Endothelial cell (in vitro differentiated cells): ENCODE results near the gene RAD17. TPM values are rescaled to one million over a fixed set of nuclear protein-coding genes. Genes with fewer than 3 reads are reported as not detected.

Source experiments
- DNase-seq: peaks from one replicate; pipeline ENCODE4 v3.0.0; 2021; ENCODE audit warnings: low spot score
- H3K27ac Mint-ChIP-seq: one replicate; pipeline ENCODE4 v1.8.0; 2021; ENCODE audit warnings: mixed read lengths, inconsistent platforms; ENCODE audit not compliant: unreplicated experiment
- H3K27me3 Mint-ChIP-seq: one replicate; pipeline ENCODE4 v1.8.0; 2021; ENCODE audit warnings: mild to moderate bottlenecking, moderate library complexity, mixed read lengths, inconsistent platforms; ENCODE audit not compliant: unreplicated experiment
- H3K36me3 Mint-ChIP-seq: one replicate; pipeline ENCODE4 v1.8.0; 2021; ENCODE audit warnings: mild to moderate bottlenecking, low read depth, mixed read lengths, inconsistent platforms; ENCODE audit not compliant: unreplicated experiment
- H3K4me1 Mint-ChIP-seq: one replicate; pipeline ENCODE4 v1.8.0; 2021; ENCODE audit warnings: mild to moderate bottlenecking, mixed read lengths, inconsistent platforms; ENCODE audit not compliant: unreplicated experiment
- H3K4me3 Mint-ChIP-seq: one replicate; pipeline ENCODE4 v1.8.0; 2021; ENCODE audit warnings: mild to moderate bottlenecking, mixed read lengths, inconsistent platforms; ENCODE audit not compliant: unreplicated experiment
- H3K9me3 Mint-ChIP-seq: one replicate; pipeline ENCODE4 v1.8.0; 2021; ENCODE audit warnings: mixed read lengths, inconsistent platforms; ENCODE audit not compliant: unreplicated experiment
- CTCF ChIP-seq: fragments of 200-600 bp; sonication (generic); IDR thresholded peaks from one replicate; pipeline ENCODE4 v1.5.0; 2021; ENCODE audit warnings: antibody characterized with exemption; ENCODE audit not compliant: unreplicated experiment
- total RNA-seq: library from RNA; stranded (reverse); fragmentation: NEBNext Ultra II Directional; extraction: Animal tissue kit (Norgen Biotek cat#: 25700); gene quantifications from one replicate; pipeline ENCODE4 v1.2.1, GENCODE V29; 2021; ENCODE audit not compliant: unreplicated experiment

The RAD17 gene
- total RNA-seq, 1 donor from 2014 or later, result 23.3 TPM

GRCh38 chr5:69334793-69335268 lies 34.8 kb upstream of the RAD17 start:
- no peaks in the 10 kb centered on the region for H3K9me3 Mint-ChIP-seq

GRCh38 chr5:69335341-69335935 lies 34.2 kb upstream of the RAD17 start:
- Mint-ChIP-seq H3K9me3 (no peaks in the 10 kb centered on the region), H3K36me3 (no peaks in the 10 kb centered on the region), H3K27ac (no peak overlapping the region), H3K4me3 (no peak overlapping the region), H3K27me3 (peaks cover 2% of the 10 kb centered on the region), H3K4me1 (peaks cover 2% of the 10 kb centered on the region)
- TF ChIP-seq CTCF, result no peak
- no peak for DNase-seq

More at GRCh38 chr5:69334793-69335268, 34.8 kb upstream of the RAD17 start:
- Mint-ChIP-seq H3K4me1 (peaks cover 2% of the 10 kb centered on the region), H3K36me3 (no peaks in the 10 kb centered on the region), H3K4me3 (no peak overlapping the region), H3K27me3 (peaks cover 2% of the 10 kb centered on the region), H3K27ac (no peak overlapping the region)
- DNase-seq, result peak; percentile 88
- TF ChIP-seq CTCF, result no peak

GRCh38 chr5:69341520-69342161 lies 28.0 kb upstream of the RAD17 start:
- no peak for TF ChIP-seq CTCF
- Mint-ChIP-seq H3K4me3 (no peak overlapping the region), H3K27ac (no peak overlapping the region), H3K4me1 (no peaks in the 10 kb centered on the region), H3K36me3 (no peaks in the 10 kb centered on the region), H3K9me3 (no peaks in the 10 kb centered on the region), H3K27me3 (no peaks in the 10 kb centered on the region)
- no peak for DNase-seq

- Mint-ChIP-seq H3K4me3 (no peak overlapping the region), H3K4me1 (no peaks in the 10 kb centered on the region), H3K9me3 (no peaks in the 10 kb centered on the region), H3K27ac (no peak overlapping the region), H3K27me3 (no peaks in the 10 kb centered on the region), H3K36me3 (no peaks in the 10 kb centered on the region)
- DNase-seq, result no peak
- TF ChIP-seq CTCF, result no peak
Observed at GRCh38 chr5:69343083-69343482, 26.5 kb upstream of the RAD17 start.

- Mint-ChIP-seq H3K27ac (no peak overlapping the region), H3K9me3 (no peaks in the 10 kb centered on the region), H3K4me3 (no peak overlapping the region), H3K36me3 (peaks cover 5% of the 10 kb centered on the region), H3K27me3 (no peaks in the 10 kb centered on the region), H3K4me1 (no peaks in the 10 kb centered on the region)
- no peak for TF ChIP-seq CTCF
- DNase-seq, result no peak
Observed at GRCh38 chr5:69350664-69351063, 19.0 kb upstream of the RAD17 start.
